Astrocyte of the spinal cord (primary cell): ENCODE results near the gene FBRS.
A peak's percentile ranks its signal among the peaks of the same experiment; 100 is the strongest.
"Not testable (repeated sequence)": the region's sequence is repeated elsewhere in the genome, so short reads cannot be mapped to it uniquely, and the experiment has no call there.

ENCODE experiments used
- DNase-seq: peaks from one replicate; pipeline ENCODE4 v3.0.0; 2011; ENCODE audit warnings: low read depth, low spot score
- H3K4me3 ChIP-seq: 2 replicates; pipeline ENCODE4 v1.5.1; 2011; ENCODE audit warnings: low read depth, mild to moderate bottlenecking, low read length, moderate library complexity
- in situ Hi-C: cut with HindIII; loops from 2 replicates; pipeline ENCODE4 v1.10.0; 2017; ENCODE audit warnings: low sequenced_read_pairs
- TF ChIP-seq, protein P1 (sequence below): IDR thresholded peaks from 2 replicates; pipeline ENCODE4 v1.5.1; 2012; ENCODE audit warnings: low read depth, mild to moderate bottlenecking, low read length, inconsistent platforms

FBRS gene

DNA sequence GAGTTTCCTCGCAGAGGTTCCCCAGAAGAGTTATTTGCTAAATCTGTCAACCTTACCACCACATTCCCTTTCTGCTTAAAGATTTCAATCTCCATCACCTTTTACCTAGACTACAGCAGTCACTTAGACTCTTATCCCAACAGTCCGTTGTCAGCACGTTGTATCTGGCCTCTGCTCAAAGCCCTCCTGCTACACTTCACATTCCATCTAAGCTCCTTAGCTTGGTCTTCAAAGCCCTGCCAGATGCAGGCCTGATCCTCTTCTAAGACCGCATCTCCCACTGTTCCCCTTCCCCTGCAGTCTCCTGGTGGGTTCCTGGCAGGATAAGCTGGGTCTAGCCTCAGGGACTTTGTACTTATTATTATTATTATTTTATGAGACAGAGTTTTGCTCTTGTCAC, 30.5 kb downstream of the FBRS start:
- in situ Hi-C loops = no loop called here

DNA sequence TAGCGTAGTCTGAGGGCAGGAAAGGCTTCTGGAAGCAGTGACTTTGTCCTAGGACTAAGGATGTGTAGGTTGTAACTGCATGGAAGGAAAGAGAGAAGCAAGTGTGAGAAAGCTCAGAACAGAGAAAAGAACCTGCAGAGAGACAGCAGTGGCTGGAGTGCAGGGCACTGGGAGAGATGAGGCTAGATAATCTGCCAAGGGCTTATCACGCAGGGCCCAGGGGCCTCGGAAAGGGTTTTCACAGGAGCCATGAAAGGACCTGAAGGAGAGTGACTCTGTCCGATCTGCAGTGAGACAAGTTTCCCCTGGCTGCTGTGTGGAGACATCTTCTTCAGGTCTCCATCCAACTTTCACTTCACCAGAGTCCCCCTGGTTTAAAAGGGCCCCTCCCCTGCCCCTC, 33.7 kb downstream of the FBRS start:
- no peak for DNase-seq
- in situ Hi-C loops = no loop called here
- H3K4me3 ChIP-seq = no peak overlapping the region
- TF ChIP-seq, protein P1, sequence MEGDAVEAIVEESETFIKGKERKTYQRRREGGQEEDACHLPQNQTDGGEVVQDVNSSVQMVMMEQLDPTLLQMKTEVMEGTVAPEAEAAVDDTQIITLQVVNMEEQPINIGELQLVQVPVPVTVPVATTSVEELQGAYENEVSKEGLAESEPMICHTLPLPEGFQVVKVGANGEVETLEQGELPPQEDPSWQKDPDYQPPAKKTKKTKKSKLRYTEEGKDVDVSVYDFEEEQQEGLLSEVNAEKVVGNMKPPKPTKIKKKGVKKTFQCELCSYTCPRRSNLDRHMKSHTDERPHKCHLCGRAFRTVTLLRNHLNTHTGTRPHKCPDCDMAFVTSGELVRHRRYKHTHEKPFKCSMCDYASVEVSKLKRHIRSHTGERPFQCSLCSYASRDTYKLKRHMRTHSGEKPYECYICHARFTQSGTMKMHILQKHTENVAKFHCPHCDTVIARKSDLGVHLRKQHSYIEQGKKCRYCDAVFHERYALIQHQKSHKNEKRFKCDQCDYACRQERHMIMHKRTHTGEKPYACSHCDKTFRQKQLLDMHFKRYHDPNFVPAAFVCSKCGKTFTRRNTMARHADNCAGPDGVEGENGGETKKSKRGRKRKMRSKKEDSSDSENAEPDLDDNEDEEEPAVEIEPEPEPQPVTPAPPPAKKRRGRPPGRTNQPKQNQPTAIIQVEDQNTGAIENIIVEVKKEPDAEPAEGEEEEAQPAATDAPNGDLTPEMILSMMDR = no peak

More for the DNA sequence above, 30.5 kb downstream of the FBRS start:
- DNase-seq = no peak
- no peak overlapping the region for H3K4me3 ChIP-seq
- TF ChIP-seq, protein P1 = no peak

- H3K4me3 ChIP-seq = no peak overlapping the region
- TF ChIP-seq, protein P1 = no peak
- in situ Hi-C loops = no loop called here
- no peak for DNase-seq
Measured at GRCh38 chr16:30692396-30693064, 34.3 kb downstream of the FBRS start.

DNA sequence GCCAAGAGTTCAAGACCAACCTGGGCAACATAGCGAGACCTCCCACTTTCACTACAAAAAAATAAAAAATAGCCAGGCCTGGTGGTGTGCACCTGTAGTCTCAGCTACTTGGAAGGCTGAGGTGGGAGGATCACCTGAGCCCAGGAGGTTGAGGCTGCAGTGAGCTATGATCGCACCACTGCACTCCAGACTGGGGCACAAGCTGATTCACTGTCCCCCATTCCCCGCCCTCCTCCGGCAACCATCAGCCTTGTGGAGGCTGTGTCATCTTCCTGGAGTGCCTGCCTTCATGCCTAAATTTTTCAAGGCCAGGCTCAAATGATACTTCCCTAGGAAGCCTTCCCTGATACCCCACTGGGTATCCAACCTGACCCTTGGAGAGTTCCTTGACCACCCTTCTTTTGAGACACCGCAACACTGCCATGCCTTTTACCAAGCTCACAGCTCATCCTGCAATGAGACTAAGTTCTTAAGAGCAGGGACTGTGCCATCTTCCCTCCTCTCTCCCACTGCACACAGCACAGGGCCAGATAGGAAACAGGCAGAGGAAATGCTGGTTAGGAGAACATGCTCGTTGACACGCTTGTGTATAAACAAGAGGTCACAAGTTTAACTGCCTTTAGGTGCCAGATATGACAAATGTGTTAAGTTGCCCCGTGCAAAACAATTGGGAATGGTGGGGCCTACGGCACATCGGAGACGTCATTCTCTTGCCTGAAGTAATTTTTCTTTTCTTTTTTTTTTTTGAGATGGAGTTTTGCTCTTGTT, 36.9 kb downstream of the FBRS start:
- in situ Hi-C loops = no loop called here
- H3K4me3 ChIP-seq = no peak overlapping the region
- TF ChIP-seq, protein P1 = no peak
- DNase-seq = no peak

DNA sequence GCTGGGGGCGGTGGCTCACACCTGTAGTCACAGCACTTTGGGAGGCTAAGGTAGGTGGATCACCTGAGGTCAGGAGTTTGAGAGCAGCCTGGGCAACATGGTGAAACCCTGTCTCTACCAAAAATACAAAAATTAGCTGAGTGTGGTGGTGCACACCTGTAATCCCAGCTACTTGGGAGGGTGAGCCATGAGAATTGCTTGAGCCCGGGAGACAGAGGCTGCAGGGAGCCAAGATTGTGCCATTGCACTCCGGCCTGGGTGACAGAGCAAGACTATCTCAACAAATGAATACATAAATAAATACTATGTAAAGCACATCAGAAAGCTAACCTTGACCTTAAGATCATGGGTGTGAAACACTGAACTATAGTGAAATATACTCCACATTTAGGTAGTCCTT, 38.4 kb downstream of the FBRS start:
- H3K4me3 ChIP-seq, in situ Hi-C loops, DNase-seq: not testable (repeated sequence)

- in situ Hi-C loops = no loop called here
- DNase-seq = no peak
- H3K4me3 ChIP-seq = peak overlapping the region; percentile 96
- TF ChIP-seq, protein P1 = no peak
Measured at GRCh38 chr16:30697264-30698138, 39.3 kb downstream of the FBRS start.
